HL-60/S4 treated with phorbol 12-myristate 13-acetate at 8.2 ng/mL for 4 days and 3 days (cell line): Measurements from ENCODE around the gene CHL1.

Experiments
- in situ Hi-C: fragments of 300-500 bp; cut with MboI; formaldehyde crosslinking; loops from 2 replicates; pipeline ENCODE4 v1.15.0; 2022; ENCODE audit warnings: low sequenced_read_pairs

Gene CHL1

GRCh38 chr3:380801-381200, 184.2 kb downstream of the CHL1 start:
- in situ Hi-C loops, result no loop called here

DNA sequence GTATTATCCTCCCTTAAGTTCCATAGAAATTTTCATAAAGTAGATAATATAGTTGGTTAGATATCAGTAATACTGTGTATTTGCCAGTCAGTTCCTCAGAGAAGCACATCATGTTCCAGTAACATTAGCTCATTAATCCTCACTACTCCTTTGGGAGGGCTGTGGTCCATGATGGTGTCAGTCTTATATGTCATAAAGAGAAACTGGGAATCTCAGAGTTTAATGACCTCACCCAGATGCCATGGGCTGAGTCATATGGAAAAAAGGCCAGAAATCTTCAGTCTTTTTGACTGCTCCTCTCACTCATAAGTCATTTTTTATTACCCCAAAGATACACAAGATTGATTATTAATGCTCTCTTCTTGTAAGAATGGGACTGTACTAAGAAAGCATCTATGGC, 188.6 kb downstream of the CHL1 start:
- in situ Hi-C loops, result no loop called here

DNA sequence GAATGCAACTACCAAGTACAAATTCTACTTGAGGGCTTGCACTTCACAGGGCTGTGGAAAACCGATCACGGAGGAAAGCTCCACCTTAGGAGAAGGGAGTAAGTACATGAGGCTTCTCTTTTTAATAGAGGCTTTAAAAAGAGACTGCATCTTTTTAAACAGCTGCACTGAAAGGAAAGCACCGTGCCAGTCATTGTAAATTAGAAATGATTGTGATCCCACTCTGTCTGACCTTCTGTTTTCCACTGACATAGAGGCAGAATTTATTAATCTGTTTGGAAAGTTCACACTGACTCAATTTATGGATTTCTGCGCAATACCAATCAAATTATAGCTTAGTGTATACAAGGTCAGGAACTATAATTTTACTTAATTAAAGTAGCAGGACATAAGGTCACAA, 198.2 kb downstream of the CHL1 start:
- in situ Hi-C loops, result no loop called here

DNA sequence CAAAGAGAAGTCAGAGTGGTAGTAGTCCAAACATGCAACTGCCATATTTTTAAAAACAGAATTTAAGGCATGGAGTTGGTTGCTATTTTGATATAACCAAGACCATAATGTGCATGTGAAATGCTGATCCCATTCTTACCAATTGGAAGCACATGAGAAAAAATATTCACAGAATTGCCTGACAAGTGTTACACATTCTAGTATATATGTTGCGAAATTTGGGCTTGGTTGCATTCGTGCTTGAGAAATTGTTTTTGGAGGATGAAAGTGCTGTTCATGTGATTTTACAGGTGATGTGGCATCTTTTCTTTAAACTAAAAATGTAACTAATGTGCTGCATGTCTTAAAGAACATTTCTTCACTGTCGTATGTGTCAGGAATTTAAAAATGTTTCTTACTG, 199.7 kb downstream of the CHL1 start:
- in situ Hi-C loops, result no loop called here

DNA sequence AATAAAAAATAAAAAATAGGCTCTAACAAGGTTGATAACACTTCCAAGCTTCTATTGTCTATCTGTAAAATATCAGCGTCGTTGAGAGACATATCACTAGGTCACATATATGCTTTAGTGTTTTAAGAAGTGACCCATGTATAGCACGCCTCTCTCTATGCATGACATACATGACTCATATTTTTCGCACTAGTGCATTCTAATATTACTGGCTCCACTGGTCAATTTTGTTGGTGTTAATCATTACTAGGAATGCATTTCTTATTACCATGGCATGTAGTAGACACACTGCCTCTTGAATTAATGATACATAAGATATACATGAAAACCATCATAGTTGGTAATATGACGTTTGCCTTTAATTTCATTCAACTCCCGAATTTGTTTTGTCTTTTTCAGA, 203.1 kb downstream of the CHL1 start:
- in situ Hi-C loops, result no loop called here

GRCh38 chr3:403826-404225, 207.3 kb downstream of the CHL1 start:
- in situ Hi-C loops, result no loop called here

- in situ Hi-C loops, result no loop called here
These were observed 212.4 kb downstream of the CHL1 start for GRCh38 chr3:409011-409410.

DNA sequence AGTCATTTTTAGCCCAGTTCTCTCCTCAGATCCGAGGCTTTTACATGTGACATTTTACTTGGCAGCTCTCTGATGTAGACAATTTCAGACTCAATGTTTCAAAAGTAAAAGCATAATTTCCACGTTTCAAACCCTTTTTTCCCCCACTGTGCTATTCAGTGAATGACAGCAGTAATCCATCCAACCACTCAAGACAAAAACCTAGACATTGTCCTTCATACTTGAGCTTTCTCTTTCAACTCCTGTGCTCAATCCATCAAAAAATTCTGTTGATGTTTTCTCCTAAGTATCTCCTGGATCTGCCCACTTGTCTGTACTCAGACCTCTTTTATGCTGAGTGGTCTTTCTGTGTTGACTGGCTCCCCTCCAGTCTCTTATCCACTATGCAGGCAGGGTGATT, 214.7 kb downstream of the CHL1 start:
- in situ Hi-C loops, result no loop called here

DNA sequence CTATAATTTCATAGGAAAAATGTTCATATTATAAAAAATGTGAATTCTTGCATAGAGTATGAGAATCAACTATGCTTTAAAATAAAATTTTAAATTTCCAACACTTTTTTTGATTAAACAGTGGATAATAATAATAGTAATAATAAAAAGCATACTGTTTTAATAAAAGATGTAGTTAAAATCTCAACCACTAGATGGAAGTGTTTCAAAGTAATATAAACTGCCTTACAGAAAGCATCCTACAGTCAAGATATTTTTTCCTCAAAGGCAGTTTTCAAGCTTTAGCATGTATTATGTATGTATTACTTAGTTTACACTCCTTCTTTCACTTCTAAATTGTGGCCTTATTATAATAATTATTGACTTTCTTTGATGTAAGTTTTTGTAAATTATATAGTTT, 217.5 kb downstream of the CHL1 start:
- in situ Hi-C loops, result no loop called here

DNA sequence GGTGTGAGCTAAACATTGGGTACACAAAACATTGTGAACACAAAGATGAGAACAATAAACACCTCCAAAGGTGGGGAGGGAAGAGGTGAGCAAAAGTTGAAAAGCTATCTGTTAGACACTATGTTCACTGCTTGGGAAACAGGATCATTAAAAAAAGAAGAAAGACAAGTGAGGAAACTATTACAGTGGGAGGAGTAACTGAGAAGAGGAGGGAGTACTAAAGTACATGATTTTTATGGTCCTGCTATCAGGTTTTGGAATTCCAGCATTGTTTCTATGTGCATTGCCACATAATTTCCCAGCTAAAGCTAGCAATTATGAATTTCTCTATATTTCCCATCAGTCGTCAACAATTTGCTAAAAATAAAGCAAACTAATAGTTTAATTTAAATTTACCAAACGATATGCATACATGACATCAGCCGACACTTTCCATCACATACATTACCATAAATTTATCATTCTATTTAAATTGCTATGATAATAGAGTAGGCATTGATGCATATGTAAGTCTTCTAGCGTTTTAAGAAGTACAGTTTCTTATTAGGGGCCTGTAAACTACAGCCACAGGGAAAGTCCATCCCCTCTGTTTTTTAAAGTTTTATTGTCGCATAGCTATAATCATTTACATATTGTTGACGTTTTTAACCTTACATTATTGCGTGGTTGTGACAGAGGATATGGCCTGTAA, 221.8 kb downstream of the CHL1 start:
- in situ Hi-C loops, result no loop called here

- in situ Hi-C loops, result no loop called here
These were observed 224.0 kb downstream of the CHL1 start for GRCh38 chr3:420584-420983.

GRCh38 chr3:425079-425478, 228.5 kb downstream of the CHL1 start:
- in situ Hi-C loops, result no loop called here

DNA sequence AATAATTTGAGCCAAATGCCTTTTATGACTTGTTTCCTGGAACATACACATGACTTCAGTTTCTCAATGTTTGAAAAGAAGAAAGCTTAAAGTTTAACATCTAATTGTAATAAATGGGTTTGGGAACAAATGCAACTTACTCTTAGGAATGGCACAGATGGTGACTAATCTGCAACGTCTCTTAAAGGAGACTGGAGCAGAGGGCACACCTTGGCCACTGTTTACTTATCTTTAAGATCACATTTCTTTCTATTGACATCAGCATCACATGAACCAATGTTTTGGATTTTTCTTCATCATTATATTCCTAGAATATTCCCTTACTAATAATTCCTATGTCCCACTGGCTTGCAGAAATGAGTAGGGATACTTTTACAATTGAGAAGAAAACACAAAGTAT, 229.5 kb downstream of the CHL1 start:
- in situ Hi-C loops, result no loop called here

DNA sequence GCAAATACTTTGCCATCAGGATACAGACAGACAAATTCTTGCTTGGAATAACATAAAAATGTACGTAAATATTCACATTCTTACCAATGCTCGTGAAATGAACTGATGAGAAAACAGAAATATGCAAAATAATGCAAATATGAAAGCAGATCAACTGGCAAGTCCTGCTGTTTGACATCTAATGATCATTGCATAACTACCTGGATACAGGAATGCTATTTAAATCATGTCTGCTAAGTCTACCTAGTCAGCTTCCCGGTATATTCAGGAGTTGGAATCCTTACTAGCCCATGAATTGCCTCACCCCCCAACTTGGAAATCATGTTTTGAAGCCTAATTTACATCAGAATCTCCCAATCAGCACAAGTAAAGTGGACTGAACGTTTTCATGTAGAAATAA, 230.6 kb downstream of the CHL1 start:
- in situ Hi-C loops, result no loop called here

DNA sequence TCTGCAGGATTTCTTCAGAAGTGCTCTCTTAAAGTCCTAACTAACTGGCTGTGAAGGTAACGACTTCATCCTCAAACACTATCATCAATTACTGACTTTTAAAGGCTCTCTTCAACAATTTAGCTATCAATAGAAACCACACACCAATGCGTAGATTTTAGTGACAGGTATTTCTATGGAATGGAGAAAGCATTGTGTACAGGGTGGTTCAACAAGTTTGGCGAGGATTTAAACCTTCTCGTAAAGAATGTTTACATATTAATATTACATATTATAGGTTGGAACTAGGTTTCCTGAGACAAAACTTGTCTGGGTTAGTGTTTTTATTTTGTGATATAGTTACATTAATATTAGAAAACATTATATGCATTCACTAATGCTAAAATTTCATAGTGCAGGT, 233.6 kb downstream of the CHL1 start:
- in situ Hi-C loops, result no loop called here

DNA sequence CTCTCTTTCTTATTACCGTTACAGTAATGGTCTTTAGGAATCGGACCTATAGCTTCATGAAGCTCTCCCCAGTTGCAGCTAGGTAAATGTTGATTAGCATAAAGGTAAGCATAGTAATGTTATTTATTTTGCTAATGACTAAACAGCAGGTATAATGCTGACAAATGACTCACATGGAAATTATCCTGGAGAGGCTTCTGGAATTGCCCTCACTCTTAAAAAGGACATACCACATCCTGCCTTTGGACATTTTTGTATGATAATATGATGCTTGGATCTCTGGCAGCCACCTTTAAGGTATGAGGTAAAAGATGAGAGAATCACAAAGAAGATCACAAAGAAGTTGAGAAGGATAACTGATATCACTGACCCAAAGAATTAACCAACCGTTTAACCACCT, 238.6 kb downstream of the CHL1 start:
- in situ Hi-C loops, result no loop called here

DNA sequence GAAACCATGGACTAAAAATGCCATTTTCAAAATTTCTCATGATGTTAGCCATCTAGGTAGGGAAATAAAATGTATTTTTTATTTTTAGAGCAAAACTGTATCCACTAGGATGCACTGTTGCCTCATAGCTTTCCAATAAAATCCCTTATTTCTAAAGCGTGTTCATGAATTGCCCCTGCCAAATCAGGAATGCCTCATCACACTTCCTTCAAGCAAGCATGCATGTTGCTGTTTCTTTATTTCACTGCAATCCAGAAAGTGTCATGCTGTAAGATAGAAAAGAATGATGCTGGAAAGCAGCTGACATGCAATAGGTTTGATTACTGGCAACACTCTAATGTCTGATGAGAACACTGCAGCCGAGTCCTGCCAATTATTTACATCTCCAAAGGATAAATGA, 239.5 kb downstream of the CHL1 start:
- in situ Hi-C loops, result no loop called here

DNA sequence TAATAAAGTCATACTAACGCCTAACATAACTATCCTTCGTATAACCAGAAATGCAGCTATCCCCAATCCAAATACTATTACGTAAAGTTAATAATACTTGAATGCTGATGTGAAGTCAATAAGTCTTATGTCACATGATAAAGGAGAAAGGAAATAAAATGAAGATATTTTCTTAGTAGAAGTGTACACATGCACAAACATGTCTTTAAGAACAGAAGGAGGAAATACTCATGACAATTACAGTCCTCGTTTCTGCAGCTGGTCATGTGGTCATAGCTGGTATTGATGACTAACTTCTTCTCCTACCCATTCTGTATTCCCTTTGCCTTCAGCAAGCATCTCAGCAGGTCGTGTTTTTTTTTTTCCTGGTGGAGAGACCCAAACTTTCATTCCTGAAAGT, 244.3 kb downstream of the CHL1 start:
- in situ Hi-C loops, result no loop called here

- in situ Hi-C loops, result no loop called here
These were observed 249.4 kb downstream of the CHL1 start for GRCh38 chr3:445960-446359.

- in situ Hi-C loops, result no loop called here
These were observed 251.1 kb downstream of the CHL1 start for GRCh38 chr3:447671-448070.

- in situ Hi-C loops, result no loop called here
These were observed 253.1 kb downstream of the CHL1 start for GRCh38 chr3:449711-450110.

- in situ Hi-C loops, result no loop called here
These were observed 255.7 kb downstream of the CHL1 start for GRCh38 chr3:452221-452620.

GRCh38 chr3:453106-453505, 256.5 kb downstream of the CHL1 start:
- in situ Hi-C loops, result no loop called here
